Activated CD8-positive, alpha-beta memory T cell treated with anti-CD3 and anti-CD28 coated beads, Interleukin-2, amount 50 U/mL, for 4 hours (primary cell): ENCODE measurements around the gene EPOP.
"Not testable (repeated sequence)": the region's sequence is repeated elsewhere in the genome, so short reads cannot be mapped to it uniquely, and the experiment has no call there.

Source experiments
- DNase-seq: peaks from one replicate; pipeline ENCODE4 v3.0.0-alpha.2; 2020

The EPOP gene

GRCh38 chr17:38672788-38673706 lies 1.7 kb downstream of the EPOP start:
- DNase-seq, result no peak

GRCh38 chr17:38671939-38672720 lies 2.6 kb downstream of the EPOP start:
- no peak for DNase-seq

GRCh38 chr17:38669520-38669919 lies 5.2 kb downstream of the EPOP start:
- no peak for DNase-seq

GRCh38 chr17:38667787-38668122 lies 7.0 kb downstream of the EPOP start:
- no peak for DNase-seq

GRCh38 chr17:38667099-38667786 lies 7.5 kb downstream of the EPOP start:
- DNase-seq, result peak; percentile 54

GRCh38 chr17:38663964-38664644 lies 10.7 kb downstream of the EPOP start:
- no peak for DNase-seq

GRCh38 chr17:38663125-38663751 lies 11.5 kb downstream of the EPOP start:
- DNase-seq, result peak; percentile 37

GRCh38 chr17:38660097-38661025 lies 14.4 kb downstream of the EPOP start:
- DNase-seq, result no peak

- DNase-seq, result no peak
Measured at GRCh38 chr17:38659415-38659814, 15.3 kb downstream of the EPOP start.

GRCh38 chr17:38658741-38659345 lies 15.9 kb downstream of the EPOP start:
- no peak for DNase-seq

GRCh38 chr17:38657824-38658740 lies 16.7 kb downstream of the EPOP start:
- DNase-seq, result no peak

- DNase-seq, result no peak
Measured at GRCh38 chr17:38656959-38657823, 17.6 kb downstream of the EPOP start.

- DNase-seq, result no peak
Measured at GRCh38 chr17:38654411-38655398, 20.1 kb downstream of the EPOP start.

GRCh38 chr17:38653679-38654078 lies 21.1 kb downstream of the EPOP start:
- no peak for DNase-seq

GRCh38 chr17:38653230-38653629 lies 21.5 kb downstream of the EPOP start:
- DNase-seq, result no peak

- DNase-seq, result not testable (repeated sequence)
Measured at GRCh38 chr17:38650653-38651173, 24.0 kb downstream of the EPOP start.

GRCh38 chr17:38637951-38638350 lies 36.8 kb downstream of the EPOP start:
- no peak for DNase-seq
